ENCODE results near the gene SUDS3.
"Not testable (repeated sequence)": the region's sequence is repeated elsewhere in the genome, so short reads cannot be mapped to it uniquely, and the experiment has no call there.

Gene SUDS3

DNA sequence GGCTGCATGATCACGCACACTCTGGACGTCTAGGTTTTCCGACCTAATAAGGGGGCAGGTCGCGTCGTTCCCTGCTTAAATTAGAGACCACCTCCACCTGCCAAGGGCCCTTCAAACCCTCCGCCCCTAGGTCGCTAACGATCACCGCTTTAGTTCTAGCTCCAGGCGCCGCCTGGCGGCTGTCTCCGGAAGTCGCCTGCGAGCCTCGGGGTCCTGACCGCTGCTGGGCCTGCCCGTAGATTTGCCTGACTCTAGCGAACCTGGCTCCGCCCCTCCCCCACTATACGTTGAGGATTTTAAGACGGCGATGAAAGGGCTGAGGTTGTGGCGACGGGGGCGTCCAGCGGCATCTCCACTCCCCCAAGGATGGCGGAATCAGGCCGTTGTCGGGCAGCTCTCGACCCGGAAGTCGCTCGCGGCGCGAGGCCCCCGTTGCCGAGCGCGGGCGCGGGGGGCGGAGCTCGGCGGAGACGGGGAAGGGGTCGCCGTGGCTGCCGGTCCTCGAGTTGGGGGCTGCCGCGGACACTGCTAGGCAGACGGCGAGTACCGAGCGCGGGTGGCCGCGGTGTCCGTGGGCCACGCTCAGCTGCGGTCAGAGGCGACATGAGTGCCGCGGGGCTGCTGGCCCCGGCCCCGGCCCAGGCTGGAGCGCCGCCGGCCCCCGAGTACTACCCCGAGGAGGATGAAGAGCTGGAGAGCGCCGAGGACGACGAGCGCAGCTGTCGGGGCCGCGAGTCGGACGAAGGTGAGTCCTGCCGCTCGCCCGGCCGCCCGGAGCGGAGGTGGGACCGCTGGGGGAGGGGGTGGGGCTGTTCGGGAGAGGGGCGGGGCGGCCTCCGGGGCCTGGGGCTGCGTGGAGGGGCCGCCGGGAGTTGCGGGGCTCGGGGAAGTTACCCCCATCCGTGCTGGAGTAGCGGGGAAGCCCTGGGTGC lies at the start of gene SUDS3:
Gene SUDS3 (plus strand): TSS at position 467 of the 932 bp plus-strand sequence. CDS start 137 bp downstream, at position 604.
- DNase-seq: peak; percentile 90 to 93

GRCh38 chr12:118326991-118327390 lies 49.4 kb upstream of the SUDS3 start:
- no peak for DNase-seq

- no peak for DNase-seq
These were observed 49.0 kb upstream of the SUDS3 start for GRCh38 chr12:118327391-118327790.

DNA sequence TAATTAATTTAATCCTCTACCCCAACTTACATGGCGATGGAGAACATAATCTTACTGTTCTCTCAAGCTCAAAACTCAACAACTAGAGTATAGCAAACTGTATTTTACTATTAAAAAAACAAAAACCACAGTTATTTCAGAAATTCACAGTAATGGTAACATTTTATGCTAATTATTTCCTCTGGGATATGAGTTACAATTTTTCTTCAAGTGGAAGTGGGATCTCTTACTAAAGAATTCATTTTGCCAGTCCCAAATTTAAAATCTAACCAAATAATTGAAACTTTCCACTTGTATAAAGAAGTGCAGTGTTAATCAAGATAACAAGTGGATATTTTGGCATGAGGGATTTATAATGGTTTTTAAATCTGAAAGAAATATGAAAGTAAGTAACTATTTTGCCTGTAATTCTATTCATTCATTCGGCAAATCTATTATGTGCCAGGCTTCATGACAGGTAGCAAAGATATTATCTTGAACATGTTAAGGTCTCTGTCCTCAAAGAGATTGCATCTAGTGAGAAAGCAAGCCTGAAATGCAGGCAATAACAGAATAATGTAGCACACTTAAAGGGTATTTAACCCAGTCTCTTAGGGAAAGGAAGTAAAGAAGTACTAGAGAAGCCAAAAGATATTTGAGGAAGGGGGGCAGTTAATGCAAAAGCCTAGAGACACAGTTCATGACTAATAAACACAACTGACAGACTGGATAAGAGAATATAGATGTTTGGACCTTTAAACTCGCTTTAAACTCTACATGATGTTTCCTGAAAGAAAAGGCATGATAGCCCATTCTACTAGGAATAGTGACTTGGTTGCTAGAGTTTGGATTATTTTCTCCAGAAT lies 47.6 kb upstream of the SUDS3 start:
- DNase-seq: peak in 1 of 2 donors; percentile 63

DNA sequence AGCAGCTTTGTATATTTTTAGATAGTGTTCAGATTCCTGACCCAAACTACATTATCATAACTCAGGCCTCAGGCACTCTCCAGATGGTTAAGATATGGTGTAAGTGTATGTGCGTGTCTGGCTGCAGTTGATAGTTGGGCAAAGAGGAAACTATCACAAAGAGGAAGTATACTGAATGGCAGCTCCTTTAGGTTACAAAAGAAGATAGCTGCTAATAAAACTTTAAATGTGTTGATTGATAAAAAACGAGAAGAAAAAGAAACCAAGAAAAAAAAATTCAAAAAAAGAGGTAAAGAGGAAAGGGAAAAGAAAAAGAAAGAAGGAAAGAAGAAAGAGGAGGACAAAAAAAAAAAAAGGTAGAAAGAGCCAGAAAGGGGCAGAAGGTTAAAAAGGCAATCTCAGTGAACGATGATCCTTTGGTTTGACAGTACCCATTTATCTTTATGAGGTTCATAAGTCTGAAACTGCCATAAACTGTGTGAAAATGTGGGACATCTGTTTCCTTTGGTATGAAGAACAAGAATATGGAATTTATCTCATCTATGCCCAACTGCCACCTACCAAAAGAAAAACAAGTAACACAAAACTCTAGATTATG lies 45.8 kb upstream of the SUDS3 start:
- peak in 1 of 2 donors; percentile 94 for DNase-seq

GRCh38 chr12:118332511-118332910 lies 43.8 kb upstream of the SUDS3 start:
- no peak for DNase-seq

DNA sequence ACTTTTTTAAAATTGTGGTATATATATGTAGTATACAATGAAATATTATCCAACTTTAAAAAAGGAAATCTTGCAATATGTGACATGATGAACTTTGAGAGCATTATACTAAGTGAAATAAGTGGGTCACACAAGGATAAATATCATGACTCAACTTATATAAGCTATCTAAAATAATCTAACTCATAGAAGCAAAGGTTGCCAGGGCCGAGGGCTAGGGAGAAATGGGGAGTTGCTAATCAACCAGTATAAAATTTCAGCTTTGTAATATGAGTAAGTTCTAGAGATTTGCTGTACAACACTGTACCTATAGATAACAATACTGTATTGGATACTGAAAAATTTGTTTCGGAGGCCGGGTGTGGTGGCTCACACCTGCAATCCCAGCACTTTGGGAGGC lies 42.1 kb upstream of the SUDS3 start:
- no peak for DNase-seq

DNA sequence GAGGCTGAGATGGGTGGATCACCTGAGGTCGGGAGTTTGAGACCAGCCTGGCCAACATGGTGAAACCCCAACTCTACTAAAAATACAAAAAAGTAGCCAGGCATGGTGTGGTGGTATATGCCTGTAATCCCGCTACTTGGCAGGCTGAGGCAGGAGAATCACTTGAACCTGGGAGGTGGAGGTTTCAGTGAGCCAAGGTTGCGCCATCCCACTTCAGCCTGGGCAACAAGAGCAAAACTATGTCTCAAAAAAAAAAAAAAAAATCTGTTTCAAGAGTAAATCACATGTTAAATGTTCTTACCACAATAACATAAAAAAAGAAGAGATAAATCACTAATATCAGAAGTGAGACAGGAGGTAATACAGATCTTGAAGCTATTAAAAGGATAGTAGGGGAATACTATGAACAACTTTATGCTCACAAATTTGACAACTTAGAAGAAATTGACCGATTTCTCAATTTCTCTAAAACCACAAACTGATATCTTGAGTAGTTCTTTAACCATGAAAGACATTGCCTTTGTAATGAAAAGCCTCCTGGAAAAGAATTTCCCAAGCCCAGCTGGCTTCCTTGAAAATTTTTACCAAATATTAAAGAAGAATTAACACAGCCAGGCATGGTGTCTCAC lies 41.3 kb upstream of the SUDS3 start:
- no peak for DNase-seq

DNA sequence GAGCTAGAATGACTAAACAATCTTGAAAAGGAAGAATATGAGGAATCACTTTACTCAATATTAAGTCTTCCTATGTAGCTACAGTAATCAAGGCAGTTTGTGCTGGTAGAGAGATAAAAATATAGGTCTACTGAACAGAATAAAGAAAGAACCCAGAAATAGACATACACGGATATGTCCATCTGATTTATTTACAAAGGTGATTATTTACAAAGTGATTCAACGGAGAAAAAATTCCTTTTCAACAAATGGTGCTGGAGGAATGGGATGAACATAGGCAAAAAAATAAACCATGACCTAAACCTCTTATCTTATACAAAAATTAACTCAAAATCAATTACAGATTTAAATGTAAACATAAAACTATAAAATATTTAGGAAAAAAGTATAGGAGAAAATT lies 40.2 kb upstream of the SUDS3 start:
- DNase-seq: no peak

- no peak for DNase-seq
These were observed 39.0 kb upstream of the SUDS3 start for GRCh38 chr12:118337194-118337838.

DNA sequence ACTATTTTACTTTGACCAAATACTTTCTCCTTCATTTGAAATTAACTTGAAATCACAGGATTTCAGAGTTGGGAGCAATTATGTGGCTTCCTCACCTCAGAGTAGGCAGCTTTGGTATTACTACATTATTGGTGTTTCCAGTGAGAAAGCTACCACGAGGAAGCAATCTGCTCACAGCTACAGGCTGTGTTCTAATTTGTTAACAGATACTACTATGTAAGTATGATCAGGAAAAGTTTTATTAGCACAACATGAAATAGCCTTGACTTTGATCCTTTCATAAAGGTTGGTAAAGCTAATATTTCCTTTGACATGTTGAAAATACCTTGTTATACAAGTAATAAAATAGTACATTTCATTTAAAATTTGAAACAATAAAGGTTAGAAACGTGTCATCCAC lies 34.3 kb upstream of the SUDS3 start:
- DNase-seq: no peak

GRCh38 chr12:118344829-118345228 lies 31.5 kb upstream of the SUDS3 start:
- no peak for DNase-seq

GRCh38 chr12:118345355-118345754 lies 31.0 kb upstream of the SUDS3 start:
- peak in 1 of 2 donors; percentile 16 for DNase-seq

GRCh38 chr12:118346895-118347294 lies 29.5 kb upstream of the SUDS3 start:
- DNase-seq: no peak

DNA sequence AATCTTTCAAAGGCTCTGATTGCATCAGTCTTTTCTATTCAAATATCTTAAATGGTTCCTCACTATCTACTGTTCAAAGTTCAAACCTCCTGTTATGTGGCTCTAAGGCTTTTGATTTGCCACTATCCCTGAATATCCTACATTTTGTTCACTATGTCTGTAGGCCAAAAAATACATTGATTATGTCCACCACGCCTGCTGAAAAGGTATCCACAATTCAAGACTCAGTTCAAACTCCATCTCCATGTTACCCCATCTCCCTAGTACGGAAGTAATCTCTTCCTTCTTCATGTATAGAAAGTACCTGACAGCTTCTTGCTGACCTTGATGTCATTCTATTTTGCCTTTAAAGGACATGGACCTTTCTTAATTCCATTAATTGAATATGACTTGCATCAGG lies 28.4 kb upstream of the SUDS3 start:
- no peak for DNase-seq

DNA sequence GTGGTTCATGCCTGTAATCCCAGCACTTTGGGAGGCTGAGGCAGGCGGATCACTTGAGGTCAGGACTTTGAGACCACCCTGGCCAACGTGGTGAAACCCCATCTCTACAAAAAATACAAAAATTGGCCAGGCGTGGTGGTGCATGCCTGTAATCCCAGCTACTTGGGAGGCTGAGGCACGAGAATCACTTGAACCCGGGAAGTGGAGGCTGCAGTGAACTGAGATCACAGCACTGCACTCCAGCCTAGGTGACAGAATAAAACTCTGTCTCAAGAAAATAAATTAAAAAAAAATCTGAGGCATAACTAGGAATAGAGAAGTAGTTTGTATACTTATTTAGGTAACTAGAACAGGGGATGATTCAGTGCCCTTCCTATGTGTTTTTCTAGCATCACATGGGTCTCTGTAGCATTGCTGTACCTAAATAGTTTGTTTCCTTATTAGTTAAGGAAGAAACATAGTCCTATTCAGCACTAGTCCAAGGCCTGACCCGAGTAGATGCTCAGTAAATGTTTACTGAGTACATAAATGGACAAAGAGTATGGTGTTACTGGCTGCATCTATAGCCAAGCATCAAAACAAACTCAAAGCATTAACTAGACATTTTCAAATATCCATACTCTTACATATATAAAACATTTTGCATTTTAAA lies 25.3 kb upstream of the SUDS3 start:
- peak in 1 of 2 donors; percentile 49 for DNase-seq

GRCh38 chr12:118353721-118354120 lies 22.6 kb upstream of the SUDS3 start:
- no peak for DNase-seq

GRCh38 chr12:118354503-118354902 lies 21.9 kb upstream of the SUDS3 start:
- DNase-seq: not testable (repeated sequence)

DNA sequence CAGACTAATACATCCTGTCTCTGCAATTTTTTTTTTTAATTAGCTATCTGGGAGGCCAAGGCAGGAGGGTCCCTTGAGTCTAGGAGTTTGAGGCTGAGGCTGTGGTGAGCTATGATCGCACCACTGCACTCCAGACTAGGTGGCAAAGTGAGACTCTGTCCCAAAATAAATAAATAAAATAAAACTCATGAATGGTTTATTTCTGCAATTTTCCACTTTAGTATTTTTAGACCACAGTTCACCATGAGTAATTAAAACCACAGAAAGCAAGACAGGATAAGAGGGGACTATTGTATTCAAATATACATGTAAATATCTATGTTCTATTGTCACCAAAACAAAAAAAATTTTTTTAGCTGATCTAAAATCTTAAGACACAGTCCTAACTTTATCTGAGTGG lies 21.5 kb upstream of the SUDS3 start:
- no peak for DNase-seq

DNA sequence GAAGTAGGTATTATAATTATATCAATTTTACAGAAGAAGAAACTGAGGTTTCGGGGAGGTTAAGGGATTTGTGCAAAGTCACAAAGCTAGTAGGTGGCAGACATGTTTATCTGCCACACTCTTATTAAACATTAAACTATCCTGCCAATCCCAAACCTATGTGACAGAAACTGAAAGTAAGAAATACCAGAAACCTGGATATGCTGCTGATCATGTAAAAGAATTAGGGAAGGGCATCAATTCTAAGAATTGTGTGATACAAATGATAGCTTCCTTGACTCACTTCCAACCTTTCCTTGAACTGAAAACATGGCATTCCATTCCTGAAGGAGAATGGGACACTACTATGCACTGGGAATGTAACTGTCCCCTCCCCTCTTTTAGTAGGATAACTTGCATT lies 20.5 kb upstream of the SUDS3 start:
- DNase-seq: no peak

DNA sequence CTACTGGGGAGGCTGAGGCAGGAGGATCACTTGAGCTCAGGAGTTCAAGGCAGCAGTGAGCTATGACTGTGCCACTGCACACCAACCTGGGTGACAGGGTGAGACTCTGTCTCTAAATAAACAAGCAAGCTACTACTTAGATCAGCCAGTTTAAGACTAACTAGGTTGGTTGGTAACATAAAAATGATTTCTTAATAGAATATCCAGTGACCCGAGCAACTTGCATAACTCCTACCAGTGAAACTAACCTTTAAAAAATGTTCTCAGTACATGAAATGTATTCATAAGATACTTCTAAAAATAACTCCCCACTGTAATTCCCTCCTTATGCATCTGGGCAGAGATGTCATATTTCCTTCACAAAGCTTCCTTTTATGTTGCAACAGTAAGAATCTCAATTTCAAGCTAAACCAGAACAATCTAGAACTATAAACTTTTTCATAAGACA lies 19.5 kb upstream of the SUDS3 start:
- peak in 1 of 2 donors; percentile 45 for DNase-seq

Data from bone marrow (tissue), 2 donors.